Nephron (organoid): ENCODE measurements around the gene DHX8.

Experiments
- H3K27ac Mint-ChIP-seq, 3 experiments: 2 replicates each; pipeline ENCODE4 v1.8.0; 2020; ENCODE audit warnings: mixed read lengths in 3 of 3, mild to moderate bottlenecking in 2 of 3, moderate library complexity in 1 of 3
- H3K27me3 Mint-ChIP-seq: 2 replicates; pipeline ENCODE4 v1.8.0; 2021; ENCODE audit warnings: low read depth, mild to moderate bottlenecking, moderate library complexity, mixed read lengths
- H3K36me3 Mint-ChIP-seq: 2 replicates; pipeline ENCODE4 v1.8.0; 2020; ENCODE audit warnings: low read depth, mixed read lengths
- H3K4me1 Mint-ChIP-seq: 2 replicates; pipeline ENCODE4 v1.8.0; 2020; ENCODE audit warnings: mixed read lengths
- H3K4me3 Mint-ChIP-seq, 3 experiments: 2 replicates each; pipeline ENCODE4 v1.8.0; 2020; ENCODE audit warnings: mild to moderate bottlenecking in 3 of 3, mixed read lengths in 3 of 3, moderate library complexity in 2 of 3
- H3K9me3 Mint-ChIP-seq: 2 replicates; pipeline ENCODE4 v1.8.0; 2020; ENCODE audit warnings: mixed read lengths
- TF ChIP-seq, protein P1 (sequence below), 3 experiments: fragments of 200-600 bp; sonication (generic); IDR thresholded peaks; one replicate each; pipeline ENCODE4 v1.5.0; 2021; ENCODE audit warnings: antibody characterized with exemption in 3 of 3; ENCODE audit not compliant: unreplicated experiment in 3 of 3

Gene DHX8

DNA sequence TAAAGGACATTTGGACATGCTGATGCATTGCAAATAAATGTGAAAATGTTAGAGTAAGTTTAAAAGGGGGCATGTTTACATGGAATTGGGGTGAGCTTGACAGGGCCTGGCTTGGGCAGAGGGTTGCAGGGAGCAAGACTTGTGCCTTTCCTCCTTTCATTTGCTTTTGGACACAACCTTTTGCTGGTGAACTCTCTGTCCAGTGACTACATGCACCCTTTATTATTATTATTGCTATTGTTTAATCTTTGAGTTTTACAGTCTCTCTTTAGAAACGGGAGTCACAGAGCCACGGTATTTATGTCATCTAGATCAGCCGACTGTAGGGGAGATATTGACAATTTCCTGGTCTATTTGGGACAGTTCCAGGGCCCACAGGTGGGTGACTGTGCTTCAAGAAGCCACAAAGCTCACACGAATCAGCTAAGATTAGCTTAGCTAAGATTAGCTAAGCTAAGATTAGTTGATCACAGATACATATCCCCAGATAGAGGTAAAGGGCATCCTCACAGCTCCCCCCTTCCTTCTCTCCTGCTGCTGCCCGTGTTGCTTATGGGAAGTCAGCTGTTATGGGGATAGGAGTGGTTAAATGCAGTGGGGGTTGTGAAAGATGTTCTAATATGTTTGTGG is 91.2 kb downstream of the DHX8 start:
- TF ChIP-seq, protein P1, sequence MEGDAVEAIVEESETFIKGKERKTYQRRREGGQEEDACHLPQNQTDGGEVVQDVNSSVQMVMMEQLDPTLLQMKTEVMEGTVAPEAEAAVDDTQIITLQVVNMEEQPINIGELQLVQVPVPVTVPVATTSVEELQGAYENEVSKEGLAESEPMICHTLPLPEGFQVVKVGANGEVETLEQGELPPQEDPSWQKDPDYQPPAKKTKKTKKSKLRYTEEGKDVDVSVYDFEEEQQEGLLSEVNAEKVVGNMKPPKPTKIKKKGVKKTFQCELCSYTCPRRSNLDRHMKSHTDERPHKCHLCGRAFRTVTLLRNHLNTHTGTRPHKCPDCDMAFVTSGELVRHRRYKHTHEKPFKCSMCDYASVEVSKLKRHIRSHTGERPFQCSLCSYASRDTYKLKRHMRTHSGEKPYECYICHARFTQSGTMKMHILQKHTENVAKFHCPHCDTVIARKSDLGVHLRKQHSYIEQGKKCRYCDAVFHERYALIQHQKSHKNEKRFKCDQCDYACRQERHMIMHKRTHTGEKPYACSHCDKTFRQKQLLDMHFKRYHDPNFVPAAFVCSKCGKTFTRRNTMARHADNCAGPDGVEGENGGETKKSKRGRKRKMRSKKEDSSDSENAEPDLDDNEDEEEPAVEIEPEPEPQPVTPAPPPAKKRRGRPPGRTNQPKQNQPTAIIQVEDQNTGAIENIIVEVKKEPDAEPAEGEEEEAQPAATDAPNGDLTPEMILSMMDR (IDR thresholded peaks at IDR 0.05; ENCODE audit: unreplicated experiment in 3 of 3), result no peak
- H3K27ac Mint-ChIP-seq, result no peak overlapping the region
- no peaks in the 10 kb centered on the region for H3K9me3 Mint-ChIP-seq

More for the DNA sequence above, 91.2 kb downstream of the DHX8 start:
- H3K36me3 Mint-ChIP-seq, result no peaks in the 10 kb centered on the region
- peaks cover 31% of the 10 kb centered on the region for H3K4me1 Mint-ChIP-seq
- no peak overlapping the region for H3K4me3 Mint-ChIP-seq
- H3K27me3 Mint-ChIP-seq, result peaks cover 36% of the 10 kb centered on the region
